ENCODE data around the gene VWDE.
"Not testable (repeated sequence)": the region's sequence is repeated elsewhere in the genome, so short reads cannot be mapped to it uniquely, and the experiment has no call there.

Gene VWDE

DNA sequence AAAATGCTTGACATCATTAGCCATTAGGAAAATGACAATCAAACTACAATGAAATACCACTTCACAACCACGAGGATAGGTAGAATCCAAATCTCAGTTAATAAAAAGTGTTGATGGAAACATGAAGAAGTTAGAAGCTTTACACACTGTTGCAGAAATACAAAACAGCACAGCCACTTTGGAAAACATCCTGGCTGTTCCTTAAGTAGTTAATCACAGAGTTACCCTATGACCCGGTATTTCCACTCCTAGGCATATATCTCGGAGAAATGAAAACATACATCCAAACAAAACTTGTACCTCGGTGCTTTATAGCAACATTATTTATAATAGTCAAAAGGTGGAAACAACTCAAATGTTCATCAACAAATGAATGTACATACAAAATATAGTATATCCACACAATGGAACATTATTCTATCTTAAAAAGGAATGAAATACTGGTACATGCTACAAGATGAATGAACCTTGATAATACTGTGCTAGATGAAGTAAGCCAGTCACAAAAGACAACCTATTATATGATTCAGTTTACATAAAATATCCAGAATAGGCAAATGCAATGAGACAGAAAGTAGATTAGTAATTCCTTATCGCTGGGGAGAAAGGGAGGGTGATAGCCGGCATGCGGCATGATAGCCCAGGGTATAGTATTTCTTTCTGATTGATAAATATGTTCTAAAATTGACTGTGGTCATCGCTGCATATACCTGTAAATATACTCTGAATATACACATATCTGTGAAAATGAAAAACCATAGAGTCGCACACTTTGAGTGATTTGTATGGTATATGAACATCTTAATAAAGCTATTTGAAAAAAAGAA is 1.9 kb downstream of the VWDE start:
- DNase-seq: no peak

DNA sequence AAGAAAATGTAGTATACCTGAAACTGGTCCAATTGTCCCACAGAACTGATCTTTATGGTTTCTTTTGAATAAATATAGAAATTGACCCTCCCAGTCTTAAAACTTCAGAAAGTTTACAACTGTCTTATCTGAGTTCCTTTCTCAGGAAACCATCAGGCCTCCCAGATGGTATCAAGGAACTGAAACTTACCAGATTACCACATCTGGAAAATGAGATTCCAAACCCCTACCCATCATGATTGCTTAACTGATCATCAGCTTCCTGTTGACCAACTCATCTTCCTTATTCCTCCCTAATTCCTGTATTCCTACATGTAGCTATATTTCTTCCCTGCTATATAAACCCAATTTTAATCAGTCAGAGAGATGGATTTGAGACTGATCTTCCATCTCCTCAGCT is 5.5 kb downstream of the VWDE start:
- DNase-seq: no peak

DNA sequence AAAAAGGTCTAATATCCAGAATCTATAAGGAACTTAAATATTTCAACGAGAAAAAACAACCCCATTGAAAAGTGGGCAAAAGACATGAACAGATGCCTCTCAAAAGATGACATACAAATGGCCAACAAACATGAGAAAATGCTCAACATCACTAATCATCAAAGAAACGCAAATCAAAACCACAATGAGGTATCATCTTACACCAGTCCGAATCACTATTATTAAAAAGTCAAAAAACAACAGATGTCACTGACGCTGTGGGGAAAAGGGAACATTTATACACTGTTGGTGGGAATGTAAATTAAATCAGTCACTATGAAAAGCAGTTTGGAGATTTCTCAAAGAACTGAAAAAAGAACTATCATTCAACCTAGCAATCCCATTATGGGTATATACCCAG is 6.0 kb downstream of the VWDE start:
- no peak for DNase-seq

DNA sequence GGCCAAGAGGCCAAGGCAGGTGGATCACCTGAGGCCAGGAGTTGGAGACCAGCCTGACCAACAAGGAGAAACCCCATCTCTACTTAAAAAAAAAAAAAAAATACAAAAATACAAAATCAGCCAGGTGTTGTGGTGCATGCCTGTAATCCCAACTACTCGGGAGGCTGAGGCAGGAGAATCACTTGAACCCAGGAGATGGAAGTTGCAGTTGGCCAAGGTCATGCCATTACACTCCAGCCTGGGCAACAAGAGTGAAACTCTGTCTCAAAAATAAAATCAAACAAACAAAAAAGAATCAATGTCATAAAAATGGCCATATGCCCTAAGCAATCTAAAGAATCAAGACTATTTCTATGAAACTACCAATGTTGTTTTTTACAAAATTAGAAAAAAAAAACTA is 7.0 kb downstream of the VWDE start:
- DNase-seq: not testable (repeated sequence)

DNA sequence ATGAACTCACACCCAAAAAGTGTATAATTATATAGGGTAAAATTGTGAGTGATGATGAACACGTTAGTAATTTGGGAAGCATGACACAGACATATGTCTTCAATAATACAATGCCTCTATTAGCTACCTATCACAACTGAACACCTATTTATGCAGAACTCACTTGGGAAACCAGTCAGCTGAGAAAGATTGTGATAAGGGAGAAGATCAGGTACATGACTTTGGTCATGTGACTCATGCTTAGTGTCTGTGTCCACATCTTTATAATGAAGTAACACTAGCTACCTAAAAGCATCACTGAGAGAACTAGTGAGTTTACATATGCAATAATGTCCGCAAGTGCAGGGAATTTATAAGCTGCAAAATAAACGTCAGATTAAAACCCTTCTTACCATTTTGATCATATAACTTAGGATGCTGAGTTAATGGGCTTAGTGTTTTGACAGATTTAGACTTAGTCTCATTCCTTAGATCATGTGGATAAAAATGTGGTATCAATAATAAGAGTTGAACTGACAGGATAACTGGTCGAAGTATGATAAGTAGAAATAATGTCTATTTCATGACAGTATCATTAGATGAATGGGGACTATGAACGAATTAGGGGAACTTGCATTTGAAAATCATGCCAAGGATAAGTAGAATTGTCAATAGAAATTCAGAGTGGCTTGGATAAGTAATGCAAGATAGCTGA is 11.6 kb downstream of the VWDE start:
- DNase-seq: no peak

DNA sequence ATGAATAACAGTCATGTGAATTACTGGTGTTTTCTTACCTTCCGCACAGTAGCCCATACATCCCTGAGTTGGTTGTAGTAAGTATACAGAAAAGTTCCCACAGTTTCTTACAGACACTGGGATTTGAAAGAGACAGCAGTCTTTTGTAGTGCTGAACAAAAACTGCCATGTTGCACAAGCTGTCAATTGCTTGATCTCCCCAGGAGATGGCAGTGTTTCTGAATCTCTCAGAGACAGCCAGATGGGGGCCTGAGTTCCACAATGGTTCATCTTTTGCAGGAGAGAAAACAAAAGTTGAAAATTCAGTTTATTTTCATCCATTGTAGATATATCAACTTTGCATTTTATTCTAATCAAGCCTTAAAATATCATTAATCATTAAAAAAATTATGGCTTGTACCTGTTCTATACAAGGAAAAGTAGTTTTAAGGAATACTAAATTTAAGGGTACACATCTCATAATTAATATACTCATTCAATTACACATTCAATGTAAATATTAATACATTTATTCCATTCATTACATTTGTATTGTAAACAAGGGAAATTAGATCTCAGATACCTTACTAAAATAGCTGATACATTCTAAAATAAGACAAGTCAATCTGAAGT is 14.5 kb downstream of the VWDE start:
- peak in 1 of 2 experiments; percentile 69 for DNase-seq

DNA sequence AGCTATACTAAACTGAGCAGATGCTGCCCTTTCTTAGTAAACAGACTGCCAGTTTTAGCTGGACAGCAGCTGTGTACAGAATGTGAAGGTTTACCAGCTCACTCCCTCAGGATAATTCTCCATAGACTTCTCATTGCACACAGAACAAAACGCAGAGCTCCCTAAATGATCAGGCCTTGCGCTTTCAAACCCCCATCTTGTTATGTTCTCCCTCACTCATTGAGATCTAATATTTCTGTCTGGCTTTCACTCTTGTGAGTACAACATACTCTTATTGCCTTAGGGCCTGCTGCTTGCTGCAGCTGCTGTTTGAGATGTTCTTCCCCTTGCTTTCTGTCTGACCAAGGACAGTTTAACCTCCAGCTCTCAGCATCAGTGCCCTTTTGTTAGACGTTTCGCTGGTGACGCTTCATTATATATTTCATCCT is 17.3 kb downstream of the VWDE start:
- no peak for DNase-seq

DNA sequence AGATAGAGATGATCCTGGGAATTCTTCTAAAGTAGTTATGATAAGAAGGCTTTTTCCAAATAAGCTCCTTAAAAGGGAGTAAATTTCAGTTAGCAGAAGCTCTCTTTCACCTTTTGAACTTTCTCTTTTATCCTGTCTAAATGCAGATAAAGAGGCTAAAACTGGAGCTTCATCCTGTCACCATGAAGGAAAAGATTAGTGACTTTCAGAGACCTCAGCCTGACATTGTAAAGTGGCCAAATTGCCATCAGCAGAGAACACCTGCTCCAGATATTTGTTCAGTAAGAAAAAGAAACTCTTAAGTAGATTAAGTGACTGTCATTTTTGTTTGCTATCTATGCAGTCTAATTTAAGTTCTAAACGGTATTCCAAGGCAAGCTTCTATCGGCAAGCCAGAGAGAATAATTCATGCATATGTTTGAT is 18.3 kb downstream of the VWDE start:
- DNase-seq: no peak

DNA sequence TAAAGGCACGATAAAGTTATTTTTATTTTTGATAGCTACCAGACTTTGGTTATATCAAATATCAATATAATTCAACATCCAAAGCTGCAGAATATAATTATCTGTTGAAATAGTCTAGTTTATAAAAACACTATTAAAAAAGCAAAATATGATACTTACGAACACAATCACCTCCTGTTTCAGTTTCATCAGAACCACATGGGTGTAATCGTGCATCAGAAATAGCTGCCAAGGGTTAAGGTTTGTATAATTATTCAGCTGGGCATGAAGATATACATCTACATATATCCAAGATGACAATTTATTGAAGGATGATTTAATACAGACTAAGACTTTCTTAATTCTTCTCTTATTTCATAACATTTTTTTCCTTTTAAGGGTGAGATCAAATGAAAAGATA is 20.3 kb downstream of the VWDE start:
- no peak for DNase-seq

DNA sequence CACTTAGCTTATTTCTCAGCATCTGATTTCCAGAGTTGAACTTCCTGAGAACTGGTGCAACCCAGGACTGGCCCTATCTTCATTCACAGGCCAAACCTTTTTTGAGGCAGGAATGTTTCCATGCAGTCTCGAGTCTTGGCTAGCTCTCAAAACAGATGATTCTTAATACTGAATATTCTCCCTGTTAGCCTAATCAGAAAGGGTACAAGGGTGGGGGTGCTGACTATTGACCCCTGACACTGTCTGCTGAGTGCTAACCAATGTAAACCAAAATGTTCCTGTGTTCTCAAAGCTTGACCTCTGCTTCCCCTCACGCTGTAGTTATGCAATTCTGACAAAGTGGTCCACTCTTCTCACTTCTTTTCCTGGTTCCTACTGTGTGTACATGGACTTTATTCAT is 25.3 kb downstream of the VWDE start:
- no peak for DNase-seq

DNA sequence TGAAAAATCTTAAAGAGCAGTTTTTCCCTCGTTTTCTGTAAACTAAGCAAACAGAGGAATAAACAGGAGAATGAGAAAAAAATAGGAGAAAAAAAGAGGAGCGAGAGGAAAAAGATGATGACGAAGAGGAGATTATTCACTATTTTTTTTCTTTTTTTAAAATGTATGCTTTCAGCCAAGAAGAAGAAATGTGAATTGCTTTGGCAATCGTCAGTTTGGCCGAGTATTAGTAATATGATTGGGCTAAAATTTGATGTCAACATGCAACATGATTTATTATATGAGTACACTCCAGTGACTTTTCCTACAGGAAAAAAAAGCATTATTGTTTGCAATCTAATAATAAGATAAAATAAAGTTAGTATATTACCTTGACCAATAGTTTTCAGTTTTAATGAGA is 26.3 kb downstream of the VWDE start:
- DNase-seq: no peak

DNA sequence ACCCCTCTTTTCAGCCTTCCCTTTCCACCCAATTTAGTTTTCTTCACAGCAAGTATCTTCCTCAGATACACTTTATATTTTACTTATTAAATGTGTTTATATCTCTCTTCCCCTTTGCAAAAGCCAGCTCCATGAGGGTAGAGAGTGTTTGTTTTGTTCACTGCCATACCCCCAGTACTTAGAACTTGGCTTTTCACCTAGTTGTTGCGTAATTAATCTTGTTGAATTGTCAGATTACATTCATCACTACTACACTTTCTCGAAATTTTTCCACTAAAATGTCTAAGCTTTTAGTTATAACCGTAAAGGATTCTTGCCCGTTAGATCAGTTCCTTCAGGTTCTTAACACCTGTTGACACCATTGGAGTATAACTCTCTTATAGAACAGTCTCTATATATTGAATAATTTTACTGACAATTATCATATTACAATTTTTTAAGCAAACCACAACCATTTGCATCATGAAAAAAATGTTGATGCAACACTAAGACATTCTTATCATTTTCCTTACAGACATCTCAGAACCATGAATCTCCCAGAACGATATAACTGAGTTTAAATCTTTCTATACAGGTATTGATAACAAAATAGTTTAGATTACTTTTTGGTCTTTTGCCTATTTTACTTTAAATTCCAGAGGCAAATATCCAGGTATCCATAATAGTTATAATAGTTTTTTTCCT is 29.9 kb downstream of the VWDE start:
- no peak for DNase-seq

DNA sequence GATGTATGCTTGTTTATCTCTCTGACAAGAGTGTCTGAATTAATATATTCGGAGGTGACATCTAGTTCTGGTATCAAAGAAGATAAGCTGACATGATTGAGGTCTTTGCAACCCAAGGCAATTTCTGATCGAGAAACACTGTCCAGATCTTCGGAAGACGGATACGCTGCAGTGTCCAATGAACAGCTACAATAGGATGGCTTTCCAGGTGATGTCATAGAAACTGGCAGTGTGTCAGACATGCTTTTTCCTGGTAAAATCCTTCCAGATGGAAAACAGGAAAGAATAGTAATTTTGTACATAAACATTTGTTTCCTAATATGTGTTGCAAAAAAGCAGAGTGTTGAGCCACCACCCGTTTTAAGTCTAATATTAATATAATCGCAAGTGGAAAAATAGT is 33.4 kb downstream of the VWDE start:
- no peak for DNase-seq

DNA sequence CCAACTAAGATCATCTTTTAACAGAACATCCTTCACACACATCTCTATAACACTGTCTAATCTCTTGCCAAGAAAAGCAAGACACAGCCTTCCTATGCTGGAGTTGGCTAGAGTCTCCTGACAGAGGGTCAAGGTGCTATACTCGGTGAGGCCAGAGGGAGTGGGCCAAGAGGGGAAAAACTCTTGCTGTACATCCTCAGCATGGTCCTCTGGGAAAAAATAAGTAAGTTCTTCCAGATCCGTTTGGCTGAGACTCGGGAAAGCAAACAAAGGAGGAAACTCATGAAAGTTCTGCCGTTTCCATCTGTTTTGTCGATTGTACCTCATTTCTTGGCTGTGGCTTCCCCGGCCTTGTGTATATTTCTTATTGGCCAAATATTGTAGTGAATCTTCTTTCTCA is 33.9 kb downstream of the VWDE start:
- DNase-seq: no peak

DNA sequence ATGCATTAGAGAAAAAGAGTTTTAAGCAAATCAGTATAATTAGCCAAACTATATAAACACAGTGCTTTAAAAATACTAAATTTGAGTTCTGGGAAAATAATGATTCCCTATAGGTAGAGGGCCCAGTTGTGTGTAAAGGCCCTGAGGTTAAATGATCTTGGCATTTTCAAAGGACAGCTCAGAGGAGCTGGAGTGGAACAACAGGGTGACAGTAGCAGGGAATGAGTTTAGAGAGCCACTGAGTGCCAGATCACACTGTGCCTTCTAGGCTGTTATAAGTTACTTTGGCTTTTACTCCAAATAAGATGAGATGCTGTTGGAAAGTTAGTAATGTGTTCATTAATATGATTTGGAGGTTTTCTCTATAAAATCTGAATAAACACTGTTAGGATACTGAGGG is 34.6 kb downstream of the VWDE start:
- DNase-seq: no peak

DNA sequence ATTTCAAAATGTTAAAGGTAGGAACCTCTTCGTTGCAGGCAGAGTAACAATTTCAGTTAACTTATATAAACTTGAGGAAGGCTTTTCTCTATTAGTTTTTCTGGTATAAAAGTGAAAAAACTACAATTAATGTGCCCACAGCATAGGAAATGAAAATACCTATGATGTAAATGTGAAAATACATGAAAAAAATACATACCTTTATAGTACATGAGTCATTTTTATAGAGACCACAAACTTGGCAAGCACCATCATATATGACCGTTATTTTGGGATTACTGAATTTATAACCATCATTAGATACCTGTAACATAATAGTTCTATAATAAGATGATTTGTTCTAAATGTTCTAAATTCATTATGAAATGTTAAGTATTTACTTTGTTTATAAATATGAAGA is 42.7 kb downstream of the VWDE start:
- no peak for DNase-seq

DNA sequence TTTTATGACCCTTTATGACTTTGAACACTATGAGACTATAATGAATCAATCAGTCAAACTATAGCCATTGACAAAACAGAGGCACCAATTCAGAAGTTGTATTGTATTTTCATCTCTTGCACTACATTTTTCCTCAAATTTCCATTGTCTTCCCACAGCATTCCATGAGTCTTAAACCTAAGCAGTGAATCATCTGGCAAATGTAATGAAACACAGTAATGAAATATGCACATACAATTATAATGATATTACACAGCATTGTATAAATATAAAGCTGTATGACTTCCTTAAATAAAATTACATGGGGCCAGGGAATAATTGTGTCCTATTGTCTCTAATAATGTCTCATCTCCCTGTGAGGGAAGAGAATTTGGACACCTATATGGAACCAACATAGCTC is 45.0 kb downstream of the VWDE start:
- DNase-seq: no peak

DNA sequence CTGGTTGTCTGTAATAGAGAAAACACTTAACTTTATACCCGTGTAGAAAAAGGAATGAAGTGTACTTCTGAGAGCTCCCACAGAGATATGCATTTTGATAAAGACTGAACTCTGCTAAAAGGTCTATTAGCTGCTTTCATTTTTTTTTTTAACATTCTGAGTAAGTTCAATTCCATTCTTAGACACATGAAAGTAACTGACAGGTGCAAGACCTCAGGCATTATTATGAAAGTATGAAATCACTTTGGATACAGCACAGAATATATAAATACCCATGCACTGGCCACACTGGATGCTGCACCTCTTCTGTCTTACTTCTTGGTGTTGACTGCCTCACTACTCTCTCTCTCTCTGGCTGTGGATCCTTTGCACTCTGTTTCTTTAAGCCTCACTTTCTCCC is 46.2 kb downstream of the VWDE start:
- DNase-seq: no peak

DNA sequence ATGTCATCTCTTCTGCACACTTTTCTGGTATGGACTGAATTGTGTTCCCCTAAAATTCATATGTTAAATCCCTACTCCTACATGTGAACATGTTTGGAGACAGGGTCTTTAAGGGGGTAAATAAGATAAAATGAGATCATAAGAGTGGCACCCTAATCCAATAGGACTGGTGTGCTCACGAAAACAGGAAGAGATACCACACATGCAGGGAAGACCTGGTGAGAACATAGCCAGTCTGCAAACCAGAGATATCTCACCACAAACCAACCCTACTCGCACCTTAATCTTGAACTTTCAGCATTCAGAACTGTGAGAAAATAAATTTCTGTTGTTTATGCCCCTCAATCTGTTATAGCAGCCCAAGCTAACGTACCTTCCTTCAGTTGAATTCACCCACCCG is 51.8 kb downstream of the VWDE start:
- no peak for DNase-seq

DNA sequence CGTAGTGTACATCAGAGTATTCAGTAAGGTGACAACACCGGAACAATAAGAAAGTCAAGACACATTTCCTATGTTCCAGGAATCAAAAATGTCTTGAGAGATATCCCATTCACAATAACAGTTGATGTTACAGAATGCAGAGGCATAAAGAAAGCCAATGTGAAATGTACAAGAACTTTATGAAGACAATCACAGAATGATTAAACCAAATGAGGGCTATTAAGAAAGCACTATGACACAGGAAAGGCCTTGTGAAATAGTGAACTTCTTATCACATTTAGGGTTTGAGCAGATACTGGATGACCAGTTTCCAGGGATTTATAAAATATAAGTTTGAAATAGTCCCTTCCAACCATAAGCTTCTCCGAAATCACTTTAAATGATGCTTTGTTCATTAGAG is 52.7 kb downstream of the VWDE start:
- no peak for DNase-seq

DNA sequence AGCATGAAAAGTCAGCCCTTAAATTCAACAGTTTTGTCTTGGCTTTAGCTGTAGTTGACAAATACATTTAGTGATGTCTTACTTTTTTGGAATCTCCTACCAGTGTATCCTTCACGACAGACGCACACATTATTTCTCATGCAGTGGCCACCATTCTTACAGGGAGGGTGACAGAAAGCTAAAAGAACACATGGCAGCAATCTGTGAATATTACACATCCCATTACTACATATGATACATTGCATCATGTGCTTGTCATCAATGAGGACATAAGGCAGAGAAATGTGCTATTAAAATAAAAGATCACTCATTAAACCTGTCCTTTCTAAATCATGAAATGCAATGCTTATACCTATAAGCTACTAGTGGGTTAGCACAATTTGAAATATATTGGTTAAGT is 66.6 kb downstream of the VWDE start:
- DNase-seq: no peak

DNA sequence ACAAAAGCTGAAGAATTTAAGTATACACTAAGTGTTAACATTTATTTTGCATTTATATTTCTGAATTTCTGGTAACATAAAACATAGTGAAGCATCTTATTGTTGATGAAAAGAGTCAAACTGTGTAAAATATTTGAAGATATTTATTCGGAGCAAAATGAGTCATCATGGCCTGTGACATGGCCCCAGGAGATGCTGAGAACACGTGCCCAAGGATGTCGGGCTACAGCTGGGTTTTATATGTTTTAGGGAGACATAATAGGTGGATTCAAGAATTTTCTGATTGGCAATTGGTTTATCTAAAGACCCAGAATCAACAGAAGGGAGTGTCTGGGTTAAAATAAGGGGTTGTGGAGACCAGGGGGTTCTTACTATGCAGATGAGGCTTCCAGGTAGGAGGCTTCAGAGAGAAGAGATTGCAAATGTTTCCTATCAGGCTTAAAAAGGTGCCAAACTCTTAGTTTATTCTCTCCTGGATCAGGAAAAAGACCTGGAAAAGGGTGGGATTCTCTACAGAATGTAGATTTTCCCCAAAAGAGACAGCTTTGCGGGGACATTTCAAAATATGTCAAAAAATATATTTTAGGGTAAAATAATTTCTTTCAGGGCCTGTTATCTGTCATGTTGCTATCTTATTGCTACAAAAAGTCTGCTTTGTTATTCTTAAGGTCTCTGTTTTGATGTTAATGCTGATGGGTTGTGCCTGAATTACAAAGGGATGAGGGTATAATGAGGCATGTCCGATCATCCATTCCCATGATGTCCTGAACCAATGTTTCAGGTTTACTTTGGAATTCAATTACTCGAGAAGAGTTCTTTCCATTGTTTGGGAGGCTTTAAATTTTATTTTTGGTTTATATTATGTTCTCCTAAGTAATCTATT is 74.5 kb downstream of the VWDE start:
- DNase-seq: no peak

DNA sequence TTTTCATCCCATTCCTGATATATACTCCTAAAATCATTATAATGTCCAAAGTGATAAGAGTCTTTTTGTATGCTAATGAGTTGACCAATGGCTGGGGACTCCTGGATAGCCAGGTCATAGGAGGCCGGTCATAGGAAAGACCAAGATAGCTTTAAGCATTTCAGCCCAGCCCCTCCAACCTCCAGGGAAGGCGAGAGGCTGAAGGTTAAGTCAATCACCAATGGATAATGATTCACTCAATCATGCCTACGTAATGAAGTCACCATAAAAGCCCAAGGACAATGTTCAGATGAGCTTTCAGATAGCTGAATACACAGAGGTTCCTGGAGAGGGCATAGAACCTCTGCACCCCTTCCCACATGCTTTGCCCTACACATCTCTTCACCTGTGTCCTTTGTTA is 75.7 kb downstream of the VWDE start:
- no peak for DNase-seq

All from SW 1271 (cell line).